Measurements from ENCODE around the gene KRT85.
"Not testable (repeated sequence)": the region's sequence is repeated elsewhere in the genome, so short reads cannot be mapped to it uniquely, and the experiment has no call there.

The KRT85 gene

GRCh38 chr12:52350021-52350620 lies 17.2 kb downstream of the KRT85 start:
- in situ Hi-C loops (cut with HindIII; ENCODE audit: low pct_unique_long_range_greater_than_20kb, low sequenced_read_pairs) = no loop called here
- no peak for TF ChIP-seq JUND (IDR thresholded peaks at IDR 0.05; ENCODE audit: low read depth)
- no peak for DNase-seq (ENCODE audit: low read depth in 1 of 2, low spot score in 1 of 2)

DNA sequence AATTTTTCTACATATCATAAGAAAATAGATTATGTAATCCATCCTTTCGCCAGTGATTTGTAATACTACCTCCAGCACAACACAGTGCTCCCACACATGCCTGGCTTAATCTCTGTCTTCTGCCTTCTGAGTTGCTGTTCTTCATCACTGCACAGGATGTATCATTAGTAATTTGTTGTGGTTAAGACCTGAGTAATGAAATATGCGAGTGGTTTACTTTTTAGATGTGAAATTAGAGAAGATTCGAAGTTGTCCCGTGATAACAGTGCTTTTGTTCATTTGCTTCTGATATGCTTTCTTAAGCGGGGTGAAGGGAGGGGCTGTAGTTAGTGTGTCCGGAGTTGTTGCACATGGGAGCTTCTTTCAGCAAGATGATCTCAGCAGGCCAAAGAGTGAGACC lies 18.1 kb downstream of the KRT85 start:
- DNase-seq (ENCODE audit: low read depth in 1 of 2, low spot score in 1 of 2) = no peak
- no peak for TF ChIP-seq JUND (IDR thresholded peaks at IDR 0.05; ENCODE audit: low read depth)
- in situ Hi-C loops (cut with HindIII; ENCODE audit: low pct_unique_long_range_greater_than_20kb, low sequenced_read_pairs) = no loop called here

DNA sequence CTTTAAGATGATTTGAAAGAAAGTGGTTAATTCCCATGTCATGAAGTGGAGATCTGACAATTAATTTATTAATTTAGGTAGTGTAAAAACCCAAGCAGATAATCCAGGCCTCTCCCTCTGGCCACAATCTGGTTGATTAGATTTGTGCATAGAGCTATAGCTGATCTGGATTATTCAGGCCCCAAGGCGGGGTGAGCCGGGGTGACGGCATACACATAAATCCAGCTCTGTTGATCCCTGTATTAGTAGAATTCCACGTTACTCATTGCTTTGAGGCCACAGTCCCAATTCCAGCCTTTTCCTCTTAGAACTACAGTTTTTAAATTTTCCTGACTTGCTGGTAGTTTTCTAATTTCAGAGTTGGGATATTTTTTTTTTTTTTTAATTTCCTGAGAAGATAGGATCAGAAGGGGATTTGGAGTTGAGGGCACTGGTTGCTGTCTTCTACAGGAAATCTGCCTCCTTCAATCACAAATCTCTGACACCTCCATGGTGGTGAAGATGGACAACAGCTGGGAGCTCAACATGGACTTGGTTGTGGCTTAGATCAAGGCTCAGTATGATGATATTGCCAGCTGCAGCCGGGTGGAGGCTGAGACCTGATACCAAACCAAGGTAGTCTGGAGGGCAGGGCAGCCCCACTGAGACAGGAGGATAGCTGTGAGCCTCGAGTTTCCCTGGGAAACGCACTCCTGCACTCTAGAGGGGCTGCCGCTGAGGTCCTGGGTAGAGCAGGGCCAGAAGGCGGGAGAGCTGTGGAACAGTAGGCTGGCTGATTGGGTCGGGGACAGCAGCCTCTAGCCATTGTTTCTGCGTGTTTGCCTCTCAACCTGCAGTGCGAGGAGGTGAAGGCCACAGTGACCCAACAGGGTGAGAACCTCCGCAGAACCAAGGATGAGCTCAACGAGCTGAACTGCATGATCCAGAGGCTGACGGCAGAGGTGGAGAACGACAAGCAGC lies 19.4 kb downstream of the KRT85 start:
- TF ChIP-seq JUND (IDR thresholded peaks at IDR 0.05; ENCODE audit: low read depth) = no peak
- in situ Hi-C loops (cut with HindIII; ENCODE audit: low pct_unique_long_range_greater_than_20kb, low sequenced_read_pairs) = no loop called here
- no peak for DNase-seq (ENCODE audit: low read depth in 1 of 2, low spot score in 1 of 2)

DNA sequence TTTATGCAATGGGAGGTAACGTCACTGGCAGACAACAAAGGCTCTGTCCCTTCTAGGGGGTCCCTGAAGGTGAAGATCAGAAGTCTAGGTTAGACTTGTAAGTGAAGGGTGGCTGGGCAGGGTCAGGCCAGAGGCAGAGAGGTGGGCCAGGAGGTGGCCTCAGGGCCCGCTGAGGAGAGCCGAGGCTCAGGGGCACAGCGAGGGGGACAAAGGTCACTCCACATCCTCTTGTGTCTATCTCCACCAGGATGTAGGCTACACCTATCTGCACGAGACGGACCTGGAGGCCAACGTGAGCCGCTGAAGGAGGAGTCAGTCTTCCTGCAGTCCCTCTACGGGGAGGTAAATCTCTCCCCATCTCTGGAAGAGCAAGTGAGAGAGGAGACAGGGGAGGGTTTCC lies 20.3 kb downstream of the KRT85 start:
- no peak for TF ChIP-seq JUND (IDR thresholded peaks at IDR 0.05; ENCODE audit: low read depth)
- no peak for DNase-seq (ENCODE audit: low read depth in 1 of 2, low spot score in 1 of 2)
- in situ Hi-C loops (cut with HindIII; ENCODE audit: low pct_unique_long_range_greater_than_20kb, low sequenced_read_pairs) = no loop called here

DNA sequence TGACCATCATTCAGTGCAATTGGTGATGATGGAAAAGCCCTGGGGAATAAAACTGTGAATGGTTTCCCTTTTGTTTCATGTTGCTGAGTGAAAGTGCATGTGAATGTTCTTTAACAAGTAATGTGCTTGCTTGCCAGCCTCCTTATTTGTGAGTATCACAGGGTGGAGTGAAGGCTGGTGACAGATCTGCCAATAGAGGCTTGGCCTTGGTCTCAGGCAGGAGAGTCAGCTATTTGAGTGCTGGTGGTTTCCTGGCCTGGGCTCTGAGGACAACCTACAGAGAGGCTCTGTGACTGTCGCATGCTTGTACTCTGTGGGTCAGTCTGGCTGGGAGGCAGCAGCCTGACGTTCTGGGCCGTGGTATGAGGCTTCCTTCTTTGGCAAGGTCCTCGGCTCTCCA lies 20.7 kb downstream of the KRT85 start:
- in situ Hi-C loops (cut with HindIII; ENCODE audit: low pct_unique_long_range_greater_than_20kb, low sequenced_read_pairs) = no loop called here
- no peak for TF ChIP-seq JUND (IDR thresholded peaks at IDR 0.05; ENCODE audit: low read depth)
- no peak for DNase-seq (ENCODE audit: low read depth in 1 of 2, low spot score in 1 of 2)

GRCh38 chr12:52345041-52345440 lies 22.2 kb downstream of the KRT85 start:
- in situ Hi-C loops (cut with HindIII; ENCODE audit: low pct_unique_long_range_greater_than_20kb, low sequenced_read_pairs); DNase-seq (ENCODE audit: low read depth in 1 of 2, low spot score in 1 of 2): not testable (repeated sequence)

DNA sequence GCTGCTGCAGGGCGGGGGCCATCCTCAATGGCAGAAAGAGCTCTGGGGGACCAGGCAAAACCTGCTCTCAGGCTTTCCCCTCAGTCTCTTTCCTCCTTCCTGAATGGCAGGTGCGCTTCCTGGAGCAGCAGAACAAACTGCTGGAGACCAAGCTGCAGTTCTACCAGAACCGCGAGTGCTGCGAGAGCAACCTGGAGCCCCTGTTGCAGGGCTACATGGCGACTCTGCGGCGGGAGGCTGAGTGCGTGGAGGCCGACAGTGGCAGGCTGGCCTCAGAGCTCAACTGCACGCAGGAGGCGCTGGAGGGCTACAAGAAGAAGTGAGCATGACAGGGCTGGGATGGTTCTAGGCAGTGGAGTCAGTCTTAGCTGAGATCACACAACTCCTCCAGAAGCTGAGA lies 23.2 kb downstream of the KRT85 start:
- DNase-seq (ENCODE audit: low read depth in 1 of 2, low spot score in 1 of 2) = no peak
- no peak for TF ChIP-seq JUND (IDR thresholded peaks at IDR 0.05; ENCODE audit: low read depth)
- in situ Hi-C loops (cut with HindIII; ENCODE audit: low pct_unique_long_range_greater_than_20kb, low sequenced_read_pairs) = no loop called here

- TF ChIP-seq JUND (IDR thresholded peaks at IDR 0.05; ENCODE audit: low read depth) = no peak
- in situ Hi-C loops (cut with HindIII; ENCODE audit: low pct_unique_long_range_greater_than_20kb, low sequenced_read_pairs) = no loop called here
- no peak for DNase-seq (ENCODE audit: low read depth in 1 of 2, low spot score in 1 of 2)
Measured at GRCh38 chr12:52343550-52343949, 23.7 kb downstream of the KRT85 start.

GRCh38 chr12:52342781-52343490 lies 24.3 kb downstream of the KRT85 start:
- no peak for DNase-seq (ENCODE audit: low read depth in 1 of 2, low spot score in 1 of 2)
- in situ Hi-C loops (cut with HindIII; ENCODE audit: low pct_unique_long_range_greater_than_20kb, low sequenced_read_pairs) = no loop called here
- TF ChIP-seq JUND (IDR thresholded peaks at IDR 0.05; ENCODE audit: low read depth) = no peak

DNA sequence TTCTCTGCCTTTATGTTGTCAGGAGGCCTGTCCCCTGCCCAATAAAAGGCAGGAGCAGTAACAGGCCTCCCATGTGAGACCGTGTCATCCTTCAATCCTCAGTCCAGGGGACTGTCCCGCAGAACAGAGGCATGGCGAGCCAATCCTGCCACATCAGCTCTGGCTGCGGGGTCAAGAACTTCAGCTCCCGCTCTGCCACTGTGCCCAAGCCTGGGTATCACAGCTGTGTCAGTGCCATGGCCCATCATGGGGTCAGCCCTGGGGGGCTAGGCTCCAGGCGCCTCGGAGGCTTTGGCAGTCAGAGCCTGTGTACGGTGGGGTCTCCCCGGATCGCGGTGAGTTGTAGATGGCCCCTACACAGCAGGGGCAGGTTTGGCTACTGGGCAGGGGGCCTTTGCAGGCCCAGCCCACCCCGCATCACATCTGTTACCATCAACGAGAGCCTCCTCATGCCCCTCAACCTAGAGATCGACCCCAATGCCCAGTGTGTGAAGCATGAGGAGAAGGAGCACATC lies 26.2 kb downstream of the KRT85 start:
- no peak for DNase-seq (ENCODE audit: low read depth in 1 of 2, low spot score in 1 of 2)
- TF ChIP-seq JUND (IDR thresholded peaks at IDR 0.05; ENCODE audit: low read depth) = no peak
- in situ Hi-C loops (cut with HindIII; ENCODE audit: low pct_unique_long_range_greater_than_20kb, low sequenced_read_pairs) = no loop called here

DNA sequence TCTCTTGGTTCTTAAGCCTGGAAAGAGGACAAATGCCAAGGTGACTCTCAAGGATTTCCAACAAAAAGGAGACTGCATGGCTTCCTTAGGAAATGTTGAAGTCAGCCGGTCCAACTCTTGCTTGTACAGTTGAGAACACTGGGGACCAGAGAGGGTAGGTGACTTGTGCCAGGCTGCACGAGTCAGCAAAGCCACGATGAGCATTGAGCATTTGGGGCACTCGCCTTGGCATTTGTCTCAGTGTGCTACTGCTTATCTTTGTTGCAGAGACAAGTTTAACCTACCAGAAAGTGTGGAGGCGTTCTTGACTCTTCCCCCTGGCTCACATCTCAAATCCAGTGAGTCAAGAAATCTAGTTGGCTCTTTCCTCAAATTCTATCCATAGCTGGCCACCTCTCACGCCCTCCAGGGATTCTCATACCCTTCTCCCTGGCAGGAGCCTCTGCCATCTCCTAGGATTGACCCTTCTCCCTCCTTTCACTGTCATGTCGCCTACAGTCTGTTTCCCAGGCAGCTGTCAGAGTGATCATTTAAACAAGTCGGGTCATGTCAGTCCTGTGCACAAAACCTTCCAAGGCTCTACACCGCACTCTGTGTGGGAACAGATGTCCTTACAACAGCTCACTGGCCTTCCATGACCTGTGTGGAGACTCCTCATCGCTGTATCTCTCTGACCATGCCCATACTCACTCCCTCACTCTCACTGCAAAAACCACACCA lies 28.9 kb downstream of the KRT85 start:
- TF ChIP-seq JUND (IDR thresholded peaks at IDR 0.05; ENCODE audit: low read depth) = no peak
- no peak for DNase-seq (ENCODE audit: low read depth in 1 of 2, low spot score in 1 of 2)
- in situ Hi-C loops (cut with HindIII; ENCODE audit: low pct_unique_long_range_greater_than_20kb, low sequenced_read_pairs) = no loop called here

DNA sequence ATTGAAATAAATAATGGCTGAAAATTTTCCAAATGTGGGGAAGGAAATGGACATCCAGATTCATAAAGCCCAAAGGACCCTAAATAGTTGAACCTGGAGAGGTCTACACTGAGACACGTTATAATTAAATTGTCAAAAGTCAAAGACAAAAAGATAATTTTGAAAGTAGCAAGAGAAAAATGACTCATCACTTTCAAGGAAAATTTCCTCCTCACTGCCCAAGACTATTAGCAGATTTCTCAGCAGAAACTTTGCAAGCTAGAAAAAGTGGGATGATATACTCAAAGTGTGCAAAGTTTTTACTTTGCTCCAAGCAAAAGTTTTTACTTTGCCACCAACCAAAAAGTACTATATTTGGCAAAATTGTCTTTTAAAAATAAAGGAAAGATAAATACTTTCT lies 30.2 kb downstream of the KRT85 start:
- in situ Hi-C loops (cut with HindIII; ENCODE audit: low pct_unique_long_range_greater_than_20kb, low sequenced_read_pairs) = no loop called here
- TF ChIP-seq JUND (IDR thresholded peaks at IDR 0.05; ENCODE audit: low read depth) = no peak
- DNase-seq (ENCODE audit: low read depth in 1 of 2, low spot score in 1 of 2) = no peak

All from T47D (cell line).